ENCODE measurements around the gene TSPAN7.

Gene TSPAN7

GRCh38 chrX:38649674-38650647 is 88.6 kb downstream of the TSPAN7 start:
- no peak overlapping the region for H3K4me3 ChIP-seq (ENCODE audit: low read depth, low read length)
- no peak for TF ChIP-seq CTCF (IDR thresholded peaks at IDR 0.05; ENCODE audit: low read depth, low read length, missing control alignments)
- DNase-seq (ENCODE audit: low read depth): no peak

GRCh38 chrX:38651625-38652601 is 90.6 kb downstream of the TSPAN7 start:
- H3K4me3 ChIP-seq (ENCODE audit: low read depth, low read length): no peak overlapping the region
- DNase-seq (ENCODE audit: low read depth): no peak

GRCh38 chrX:38652934-38653442 is 91.6 kb downstream of the TSPAN7 start:
- TF ChIP-seq CTCF (IDR thresholded peaks at IDR 0.05; ENCODE audit: low read depth, low read length, missing control alignments): no peak
- DNase-seq (ENCODE audit: low read depth): no peak
- H3K4me3 ChIP-seq (ENCODE audit: low read depth, low read length): no peak overlapping the region

More at GRCh38 chrX:38651625-38652601, 90.6 kb downstream of the TSPAN7 start:
- no peak for TF ChIP-seq CTCF (IDR thresholded peaks at IDR 0.05; ENCODE audit: low read depth, low read length, missing control alignments)

GRCh38 chrX:38654302-38654701 is 93.0 kb downstream of the TSPAN7 start:
- TF ChIP-seq CTCF (IDR thresholded peaks at IDR 0.05; ENCODE audit: low read depth, low read length, missing control alignments): peak; percentile 44
- DNase-seq (ENCODE audit: low read depth): no peak
- H3K4me3 ChIP-seq (ENCODE audit: low read depth, low read length): no peak overlapping the region

- DNase-seq (ENCODE audit: low read depth): no peak
- no peak overlapping the region for H3K4me3 ChIP-seq (ENCODE audit: low read depth, low read length)
- TF ChIP-seq CTCF (IDR thresholded peaks at IDR 0.05; ENCODE audit: low read depth, low read length, missing control alignments): no peak
Measured at GRCh38 chrX:38656350-38656915, 95.1 kb downstream of the TSPAN7 start.

- no peak overlapping the region for H3K4me3 ChIP-seq (ENCODE audit: low read depth, low read length)
- no peak for DNase-seq (ENCODE audit: low read depth)
- TF ChIP-seq CTCF (IDR thresholded peaks at IDR 0.05; ENCODE audit: low read depth, low read length, missing control alignments): no peak
Measured at GRCh38 chrX:38657562-38657961, 96.2 kb downstream of the TSPAN7 start.
